Adrenal gland (tissue), 5 donors: ENCODE measurements around the gene PTPRE.

Source experiments
- CTCF ChIP-seq, 6 experiments: fragments of 450-650 bp in 4 of 6; fragments of 200-600 bp in 2 of 6; sonication (generic) in 1 of 6; IDR thresholded peaks; 1 replicate in 5 of 6; 2 replicates in 1 of 6; pipeline versions ENCODE4 v1.5.1 to v1.8.0; 2016 to 2021; ENCODE audit warnings: antibody characterized with exemption in 6 of 6, mild to moderate bottlenecking in 2 of 6, moderate library complexity in 1 of 6
- POLR2A ChIP-seq, 2 donors: fragments of 450-650 bp; IDR thresholded peaks; one replicate each; pipeline ENCODE4 v1.6.1; 2017; ENCODE audit warnings: antibody characterized with exemption in 2 of 2, mild to moderate bottlenecking in 2 of 2, moderate library complexity in 1 of 2
- donor health status: DM: no; HTN: no; CAD: no.

GRCh38 chr10:127976701-127977356 lies 69.9 kb downstream of the PTPRE start:
- no peak for TF ChIP-seq CTCF (IDR thresholded peaks at IDR 0.05)
- TF ChIP-seq POLR2A (IDR thresholded peaks at IDR 0.05) = no peak
